OCI-LY3 (cell line): ENCODE data around the gene P4HTM.

Experiments
- H2AFZ ChIP-seq: fragments of 200-600, 300-600 bp; shearing (Covaris generic); 2 replicates; pipeline ENCODE4 v1.6.0; 2014; ENCODE audit warnings: antibody characterized with exemption, low read depth, low read length
- H3K27ac ChIP-seq: fragments of 200-600, 300-600 bp; sonication (generic); 2 replicates; pipeline ENCODE4 v1.5.1; 2014; ENCODE audit warnings: mild to moderate bottlenecking, low read length, moderate library complexity, mixed read lengths
- H3K27me3 ChIP-seq: fragments of 200-600, 300-600 bp; sonication (generic); 2 replicates; pipeline ENCODE4 v1.6.1; 2014; ENCODE audit warnings: low read depth, low read length, mixed read lengths
- H3K36me3 ChIP-seq: fragments of 200-600, 300-600 bp; sonication (generic); replicated peaks from 2 replicates; pipeline ENCODE3; 2014; ENCODE audit warnings: low read depth, low read length, mixed read lengths
- H3K4me1 ChIP-seq: fragments of 300-600, 200-600 bp; sonication (generic); 2 replicates; pipeline ENCODE4 v1.6.1; 2014; ENCODE audit warnings: low read length, mixed read lengths
- H3K4me2 ChIP-seq: fragments of 200-600, 300-600 bp; sonication (generic); 2 replicates; pipeline ENCODE4 v1.6.1; 2014; ENCODE audit warnings: low read length, mixed read lengths
- H3K4me3 ChIP-seq: fragments of 300-600, 200-600 bp; sonication (generic); 2 replicates; pipeline ENCODE4 v1.5.1; 2014; ENCODE audit warnings: antibody characterized with exemption, mild to moderate bottlenecking, low read length, moderate library complexity
- H3K79me2 ChIP-seq: fragments of 300-600, 200-600 bp; shearing (Covaris generic); 2 replicates; pipeline ENCODE4 v1.6.1; 2014; ENCODE audit warnings: mild to moderate bottlenecking, low read length, mixed read lengths
- H3K9ac ChIP-seq: fragments of 300-600, 200-600 bp; shearing (Covaris generic); 2 replicates; pipeline ENCODE4 v1.6.0; 2014; ENCODE audit warnings: mild to moderate bottlenecking, low read length, moderate library complexity
- H3K9me3 ChIP-seq: fragments of 200-600, 300-600 bp; shearing (Covaris generic); 2 replicates; pipeline ENCODE4 v1.6.1; 2014; ENCODE audit warnings: low read length, mixed read lengths; ENCODE audit not compliant: insufficient read depth
- H4K20me1 ChIP-seq: fragments of 200-600, 300-600 bp; sonication (generic); 2 replicates; pipeline ENCODE4 v1.6.1; 2016; ENCODE audit warnings: low read length, mixed read lengths; ENCODE audit not compliant: insufficient read depth
- EZH2phosphoT487 ChIP-seq: fragments of 200-600 bp; shearing (Covaris generic); IDR thresholded peaks from 2 replicates; pipeline ENCODE4 v1.6.1; 2018; ENCODE audit warnings: antibody characterized with exemption, mixed run types, low read depth
- TF ChIP-seq, protein P1 (sequence below): fragments of 200-600, 300-600 bp; sonication (generic); IDR thresholded peaks from 2 replicates; pipeline ENCODE4 v1.5.1; 2014; ENCODE audit warnings: antibody characterized with exemption, low read length, low read depth

Gene P4HTM

GRCh38 chr3:49015765-49016164 is 25.7 kb downstream of the P4HTM start:
- Histone ChIP-seq H3K79me2 (peaks cover 47% of the 10 kb centered on the region), H3K9me3 (no peaks in the 10 kb centered on the region), H4K20me1 (peaks cover 37% of the 10 kb centered on the region), H3K4me2 (no peak overlapping the region), H3K36me3 (peaks cover 51% of the 10 kb centered on the region), H2AFZ (no peak overlapping the region), H3K4me1 (peaks cover 16% of the 10 kb centered on the region), H3K27ac (no peak overlapping the region), H3K9ac (no peak overlapping the region), H3K27me3 (no peaks in the 10 kb centered on the region), H3K4me3 (no peak overlapping the region)
- no peak for TF ChIP-seq EZH2phosphoT487
- TF ChIP-seq, protein P1, sequence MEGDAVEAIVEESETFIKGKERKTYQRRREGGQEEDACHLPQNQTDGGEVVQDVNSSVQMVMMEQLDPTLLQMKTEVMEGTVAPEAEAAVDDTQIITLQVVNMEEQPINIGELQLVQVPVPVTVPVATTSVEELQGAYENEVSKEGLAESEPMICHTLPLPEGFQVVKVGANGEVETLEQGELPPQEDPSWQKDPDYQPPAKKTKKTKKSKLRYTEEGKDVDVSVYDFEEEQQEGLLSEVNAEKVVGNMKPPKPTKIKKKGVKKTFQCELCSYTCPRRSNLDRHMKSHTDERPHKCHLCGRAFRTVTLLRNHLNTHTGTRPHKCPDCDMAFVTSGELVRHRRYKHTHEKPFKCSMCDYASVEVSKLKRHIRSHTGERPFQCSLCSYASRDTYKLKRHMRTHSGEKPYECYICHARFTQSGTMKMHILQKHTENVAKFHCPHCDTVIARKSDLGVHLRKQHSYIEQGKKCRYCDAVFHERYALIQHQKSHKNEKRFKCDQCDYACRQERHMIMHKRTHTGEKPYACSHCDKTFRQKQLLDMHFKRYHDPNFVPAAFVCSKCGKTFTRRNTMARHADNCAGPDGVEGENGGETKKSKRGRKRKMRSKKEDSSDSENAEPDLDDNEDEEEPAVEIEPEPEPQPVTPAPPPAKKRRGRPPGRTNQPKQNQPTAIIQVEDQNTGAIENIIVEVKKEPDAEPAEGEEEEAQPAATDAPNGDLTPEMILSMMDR, result no peak

- Histone ChIP-seq H3K9me3 (no peaks in the 10 kb centered on the region), H3K4me2 (peak overlapping the region; percentile 78), H2AFZ (no peak overlapping the region), H3K4me1 (peaks cover 16% of the 10 kb centered on the region), H3K79me2 (peaks cover 43% of the 10 kb centered on the region), H3K4me3 (0 out of 2 replicates have a peak overlapping the region, but pooled peaks have one; percentile 81), H3K36me3 (peaks cover 47% of the 10 kb centered on the region), H3K27ac (no peak overlapping the region), H3K27me3 (no peaks in the 10 kb centered on the region), H3K9ac (no peak overlapping the region), H4K20me1 (peaks cover 32% of the 10 kb centered on the region)
- TF ChIP-seq, protein P1, result no peak
- no peak for TF ChIP-seq EZH2phosphoT487
These were observed 26.6 kb downstream of the P4HTM start for GRCh38 chr3:49016414-49017228.

DNA sequence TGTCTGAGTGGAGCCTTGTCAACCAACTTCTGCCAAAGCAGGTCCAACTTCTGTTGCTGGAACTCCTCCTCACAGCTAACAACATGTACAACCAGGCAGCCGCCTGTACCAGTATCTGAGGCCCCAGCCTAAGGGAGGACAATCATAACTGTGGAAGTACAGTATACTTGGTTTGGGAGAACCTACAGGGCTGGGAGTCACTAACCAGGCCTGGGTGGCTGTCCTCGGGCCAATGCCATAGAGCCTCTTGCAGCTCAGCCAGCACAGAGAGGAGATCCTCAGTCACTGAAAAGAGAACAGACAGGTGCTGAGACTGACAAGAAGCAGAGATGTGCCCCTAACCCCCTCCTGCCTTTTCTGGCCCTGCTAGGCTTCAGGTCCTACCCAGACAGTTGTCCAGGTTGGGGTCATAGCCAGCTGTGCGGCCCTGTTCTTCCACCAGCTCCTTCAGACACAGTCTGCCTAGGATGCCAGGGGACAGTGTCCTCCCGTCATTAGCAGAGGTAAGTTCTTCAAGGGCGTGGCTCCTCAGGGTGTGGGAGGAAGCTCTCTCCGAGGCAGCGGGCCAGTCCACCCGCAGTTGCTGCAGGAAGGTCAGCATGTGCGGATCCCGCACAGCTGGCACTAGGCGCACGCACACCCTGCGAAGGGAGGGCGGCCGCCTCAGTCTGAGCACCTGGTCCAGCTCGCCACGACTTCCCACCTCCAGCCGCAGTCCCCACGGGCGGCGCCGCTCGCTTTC is 27.4 kb downstream of the P4HTM start:
- H3K27me3 ChIP-seq, result no peaks in the 10 kb centered on the region
- H3K4me2 ChIP-seq, result peak overlapping the region; percentile 78
- H3K9ac ChIP-seq, result peak overlapping the region; percentile 62
- no peak for TF ChIP-seq EZH2phosphoT487
- TF ChIP-seq, protein P1, result no peak
- H3K27ac ChIP-seq, result peak overlapping the region; percentile 57; the same call in 1 of the 2 replicates
- no peak overlapping the region for H2AFZ ChIP-seq
- H3K36me3 ChIP-seq, result peaks cover 39% of the 10 kb centered on the region
- H3K79me2 ChIP-seq, result peaks cover 40% of the 10 kb centered on the region
- no peaks in the 10 kb centered on the region for H3K9me3 ChIP-seq
- H3K4me1 ChIP-seq, result peaks cover 16% of the 10 kb centered on the region
- peaks cover 25% of the 10 kb centered on the region for H4K20me1 ChIP-seq
- H3K4me3 ChIP-seq, result peak overlapping the region; percentile 81
